HG02870 (cell line): ENCODE results near the gene GABRD.

Experiments used
- ATAC-seq: cut with Tn5 transposase; IDR thresholded peaks from one replicate; pipeline ENCODE4 v1.9.1; 2021; ENCODE audit warnings: mild to moderate bottlenecking, moderate library complexity; ENCODE audit not compliant: unreplicated experiment

Gene GABRD

DNA sequence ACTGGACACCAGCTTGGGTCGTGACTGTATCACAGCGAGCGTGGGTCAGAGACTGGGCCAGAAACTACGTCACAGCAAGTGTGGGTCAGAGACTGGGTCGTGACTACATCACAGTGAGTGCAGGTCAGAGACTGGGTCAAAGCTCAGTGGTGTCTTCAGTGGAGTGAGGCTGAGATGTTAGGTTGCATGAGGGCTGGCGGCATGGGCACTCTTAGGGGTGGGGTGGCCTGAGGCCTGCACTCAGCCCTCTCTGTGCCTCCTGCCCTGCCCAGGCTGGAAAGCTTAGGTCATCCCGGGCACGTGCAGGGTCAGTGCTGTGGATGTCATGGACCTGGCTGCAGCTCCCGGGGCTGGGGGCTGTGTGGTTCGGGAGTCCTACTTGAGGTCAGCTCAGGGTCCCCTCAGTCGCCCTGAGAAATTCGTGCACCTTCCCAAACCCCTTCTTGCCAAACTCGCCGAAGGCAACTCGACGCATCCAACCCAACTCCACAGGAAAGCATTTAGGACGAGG is 34.5 kb upstream of the GABRD start:
- ATAC-seq: no peak

DNA sequence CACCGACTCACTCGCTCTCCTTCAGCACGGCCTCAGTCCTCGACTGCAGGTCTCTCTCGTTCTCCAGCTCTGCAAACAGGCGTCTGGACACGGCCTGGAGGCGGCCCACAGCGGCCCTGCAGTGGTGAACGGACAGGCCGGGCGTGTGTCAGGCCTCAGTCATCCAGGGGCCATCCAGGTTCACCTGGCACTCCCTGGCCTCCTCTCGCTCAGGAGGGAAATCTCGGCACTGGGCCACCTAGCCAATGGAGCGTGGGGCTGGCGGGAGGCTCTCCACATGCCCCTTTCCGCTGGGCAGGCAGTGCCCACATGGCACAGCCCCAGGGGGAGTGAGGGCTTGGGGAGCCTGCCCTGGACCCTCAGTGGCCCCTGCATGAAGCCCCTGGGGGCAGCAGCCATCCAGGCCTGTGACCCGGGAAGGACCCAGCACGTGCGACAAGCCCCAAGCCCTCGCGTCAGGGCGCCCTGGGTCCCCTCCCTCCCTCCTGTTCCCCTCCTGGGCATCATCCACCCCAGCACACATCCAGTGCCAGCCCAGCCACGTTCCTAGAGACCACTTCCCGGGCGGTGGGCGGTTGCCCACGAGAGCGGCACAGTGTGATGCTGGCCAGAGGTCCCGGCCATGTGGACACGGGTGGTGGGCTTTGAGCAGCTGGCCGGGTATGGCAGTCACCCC is 33.6 kb upstream of the GABRD start:
- ATAC-seq: no peak

DNA sequence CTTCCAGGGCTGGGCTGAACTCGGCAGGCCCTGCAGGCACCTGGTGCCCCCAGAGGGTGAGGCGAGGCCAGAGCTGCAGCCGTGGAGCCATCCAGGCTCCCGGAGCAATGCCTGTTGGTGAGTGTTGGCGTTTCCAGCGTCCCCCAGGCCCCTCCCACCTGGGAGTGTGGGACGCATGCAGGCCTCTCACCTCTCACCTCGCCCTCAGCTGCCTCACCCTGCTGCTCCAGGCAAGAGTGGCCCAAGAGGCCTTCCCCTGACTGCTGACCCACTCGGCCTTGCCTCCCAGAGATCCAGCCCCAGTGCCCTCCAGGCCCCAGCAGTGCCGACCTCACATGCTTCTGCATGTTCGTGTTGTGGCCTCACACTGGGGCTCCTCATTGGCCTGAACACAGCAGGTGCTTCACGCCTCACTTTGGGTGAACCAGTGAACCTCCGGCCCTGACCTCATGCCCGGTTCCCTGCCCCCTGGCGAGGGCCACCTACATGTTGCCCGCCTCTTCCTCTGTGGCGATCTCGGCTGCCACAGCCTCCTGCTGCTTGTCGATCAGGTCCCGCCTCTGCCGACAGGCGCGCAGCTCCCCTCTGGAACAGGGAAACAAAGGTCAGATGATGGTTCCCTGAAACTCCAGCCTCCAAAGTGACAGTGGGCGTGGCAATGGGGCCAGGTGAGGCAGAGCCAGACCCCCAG is 32.5 kb upstream of the GABRD start:
- ATAC-seq: no peak

DNA sequence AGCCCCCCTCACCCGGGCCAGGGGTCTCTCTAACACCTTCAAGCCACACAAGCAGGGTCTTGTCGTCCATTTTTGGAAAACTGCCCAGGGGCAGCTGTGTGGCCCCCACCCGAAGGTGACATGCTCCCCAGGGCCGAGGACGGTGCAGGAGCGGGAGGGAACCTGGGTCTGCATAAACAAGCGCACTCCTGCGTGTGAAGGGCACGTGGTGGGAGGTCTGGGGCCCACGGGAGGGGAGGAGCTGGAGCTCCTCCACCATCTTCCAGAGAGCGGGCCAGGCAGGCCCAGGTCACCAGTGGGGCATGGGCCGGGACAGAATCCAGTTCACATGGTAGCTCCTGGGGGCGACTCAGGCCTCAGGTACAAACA is 32.0 kb upstream of the GABRD start:
- no peak for ATAC-seq

DNA sequence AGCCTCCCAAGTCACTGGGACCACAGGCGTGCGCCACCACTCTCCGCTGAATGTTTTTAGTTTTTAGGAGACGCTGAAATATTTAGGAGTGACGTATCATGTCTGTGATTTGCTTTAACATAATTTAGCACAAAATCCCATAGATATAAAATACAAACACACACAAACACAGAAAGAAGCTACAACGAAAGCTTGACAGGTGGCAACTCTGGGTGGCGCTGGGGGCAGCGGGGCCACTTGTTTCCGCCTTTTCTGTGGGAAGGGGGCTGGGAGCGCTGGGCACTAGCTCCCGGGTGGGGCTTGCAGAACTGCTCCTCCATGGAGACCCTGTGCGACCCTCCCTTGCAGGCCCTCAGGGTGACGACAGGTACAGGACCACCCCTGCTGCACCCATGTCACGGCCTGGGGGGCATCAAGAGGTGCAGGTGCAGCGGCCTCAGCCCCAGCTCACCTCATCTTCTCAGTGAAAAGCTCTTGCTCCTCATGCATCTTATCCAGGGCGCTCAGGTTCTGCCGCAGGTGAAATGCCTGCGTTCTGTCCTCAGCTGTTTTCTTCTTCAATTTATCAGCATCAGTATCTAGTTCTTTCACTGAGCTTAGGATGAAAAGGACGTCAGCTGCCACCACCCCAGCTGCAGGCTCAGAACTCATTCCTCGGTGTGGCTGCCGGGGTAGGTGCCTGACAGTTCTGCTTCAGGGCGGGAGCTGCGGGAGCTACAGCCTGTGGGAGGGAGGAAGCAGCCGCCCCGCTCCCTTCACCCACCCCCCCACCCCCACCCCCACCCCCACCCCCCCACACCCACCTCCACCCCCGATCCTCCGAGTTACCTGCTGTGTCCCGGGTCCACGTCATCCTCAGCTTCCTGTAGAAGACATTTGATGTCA is 30.8 kb upstream of the GABRD start:
- ATAC-seq: no peak

DNA sequence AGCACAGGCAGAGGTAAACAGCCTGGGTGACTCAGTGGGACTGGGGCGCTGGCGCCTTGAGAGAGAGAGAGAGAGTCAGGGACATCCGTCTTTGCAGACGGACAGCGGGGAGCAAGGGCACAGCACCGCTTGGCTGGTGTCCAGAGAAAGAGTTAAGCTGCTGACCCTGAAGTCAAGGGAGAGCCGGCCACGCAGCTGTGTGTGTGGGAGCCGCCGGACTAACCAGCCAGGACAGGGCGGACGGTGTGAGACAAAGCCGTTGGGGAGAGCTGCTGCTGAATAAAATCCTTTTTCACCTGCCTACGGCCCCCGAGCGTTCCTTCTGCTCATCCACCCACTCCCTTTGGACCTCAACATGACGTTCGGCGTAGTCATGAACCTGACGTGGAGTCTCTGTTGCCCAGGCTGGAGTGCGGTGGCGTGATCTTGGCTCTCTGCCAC is 30.0 kb upstream of the GABRD start:
- ATAC-seq: no peak

DNA sequence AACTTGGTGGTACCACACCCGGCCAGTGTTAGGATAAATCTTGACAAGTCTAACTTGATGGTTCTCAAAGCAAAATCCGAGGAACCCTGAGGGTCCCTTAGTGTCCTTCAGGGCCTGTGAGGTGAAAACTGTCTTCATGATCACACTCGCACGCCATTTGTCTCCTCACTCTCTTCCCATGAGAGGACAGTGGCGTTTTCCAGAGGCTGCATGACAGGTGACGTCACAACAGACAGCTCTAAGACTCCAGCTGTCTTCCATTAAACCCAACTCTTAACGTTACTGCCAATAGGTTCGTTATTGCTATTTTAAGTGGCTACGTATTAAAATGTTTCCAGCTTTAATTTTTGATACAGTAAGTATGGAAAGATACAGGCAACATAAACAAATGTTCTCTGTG is 29.4 kb upstream of the GABRD start:
- ATAC-seq: no peak

DNA sequence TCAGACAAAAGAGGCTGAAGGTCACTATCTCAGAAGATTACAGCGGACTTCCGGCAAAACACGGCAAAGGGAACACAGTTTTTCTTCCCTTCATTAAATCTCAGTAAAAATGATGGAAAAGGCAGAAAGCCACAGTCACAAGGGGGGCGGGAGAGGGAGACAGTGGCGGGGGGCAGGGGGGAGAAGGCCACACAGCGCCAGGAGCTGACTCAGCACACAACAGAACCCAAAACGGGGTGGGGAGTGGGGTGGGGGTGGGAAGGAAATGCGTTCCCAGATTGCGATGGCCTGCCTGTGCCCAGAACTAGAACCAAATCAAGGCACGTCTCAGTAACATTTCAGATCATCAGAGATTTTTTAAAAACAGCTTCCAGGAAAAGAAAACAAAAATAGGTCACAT is 28.9 kb upstream of the GABRD start:
- ATAC-seq: no peak

DNA sequence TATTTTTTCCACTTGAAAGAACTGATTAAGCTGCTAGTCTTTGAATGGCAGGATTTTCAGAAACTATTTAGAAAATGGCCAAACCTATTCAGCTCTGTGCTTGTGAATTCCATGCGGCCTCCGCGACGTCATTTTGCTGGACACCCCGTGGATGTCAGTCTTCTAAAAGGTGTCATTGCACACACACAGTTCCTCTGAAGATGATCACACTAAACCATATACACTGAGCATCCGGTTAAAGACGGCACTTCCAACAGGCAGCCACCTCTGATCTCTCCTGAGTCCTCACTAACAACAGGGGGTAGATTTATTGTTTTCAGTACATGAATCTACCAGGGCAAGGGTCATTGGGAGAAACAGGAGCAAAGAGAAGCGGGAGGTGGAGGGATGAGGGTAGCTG is 24.6 kb upstream of the GABRD start:
- ATAC-seq: no peak

DNA sequence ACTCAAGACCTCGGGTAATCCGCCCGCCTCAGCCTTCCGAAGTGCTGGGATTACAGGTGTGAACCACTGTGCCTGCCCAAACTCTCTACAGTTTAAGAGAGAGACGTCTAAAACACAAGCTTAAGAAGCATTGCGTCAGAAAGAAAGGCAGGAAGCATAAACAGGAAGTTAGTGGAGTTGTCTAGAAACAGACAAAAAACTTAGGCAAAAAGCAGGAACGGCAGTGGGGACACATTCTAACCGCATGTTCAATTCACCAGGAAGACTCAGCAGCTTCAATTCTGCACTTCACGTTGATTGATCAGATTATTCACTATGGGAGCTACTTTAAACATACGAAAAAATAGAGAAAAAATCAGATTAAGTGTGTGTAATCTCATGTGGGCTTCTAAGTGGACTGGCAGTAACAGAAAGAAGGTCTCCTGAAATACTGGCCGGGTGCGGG is 22.9 kb upstream of the GABRD start:
- no peak for ATAC-seq

DNA sequence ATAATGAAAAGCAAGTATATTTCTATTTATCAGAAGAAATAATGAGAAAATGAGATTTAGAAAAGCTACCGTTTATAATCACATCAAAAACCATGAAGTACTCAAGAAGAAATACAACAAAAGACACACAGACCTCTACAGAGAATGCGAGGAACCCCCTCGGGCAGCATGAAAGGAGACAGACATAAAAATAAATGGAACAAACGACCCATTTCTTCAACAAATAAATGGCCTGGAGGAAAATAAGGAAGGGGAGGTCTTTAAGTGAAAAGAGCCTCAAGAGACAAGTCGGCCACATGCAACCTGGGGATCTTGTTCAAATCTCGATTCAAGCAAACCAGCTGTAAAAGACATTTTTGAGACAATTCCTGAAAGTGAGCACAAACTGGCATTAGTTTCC is 21.6 kb upstream of the GABRD start:
- ATAC-seq: no peak

DNA sequence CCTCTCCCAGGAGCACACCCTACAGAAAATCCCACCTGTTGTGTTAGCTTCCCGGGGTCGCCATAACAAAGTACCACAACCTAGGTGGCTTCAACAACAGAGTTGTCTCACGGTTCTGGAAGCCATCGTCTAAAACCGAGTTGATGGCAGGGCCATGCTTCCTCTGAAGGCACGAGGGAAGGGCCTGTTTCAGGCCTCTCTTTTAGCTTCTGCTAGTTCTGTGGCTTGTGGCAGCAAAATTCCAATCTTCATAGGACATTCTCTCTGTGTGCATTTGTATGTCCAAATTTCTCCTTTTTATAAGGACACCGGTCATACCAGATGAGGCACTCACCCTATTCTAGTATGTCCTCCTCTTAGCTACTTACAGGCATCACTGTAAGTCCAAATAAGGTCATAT is 18.7 kb upstream of the GABRD start:
- ATAC-seq: no peak

DNA sequence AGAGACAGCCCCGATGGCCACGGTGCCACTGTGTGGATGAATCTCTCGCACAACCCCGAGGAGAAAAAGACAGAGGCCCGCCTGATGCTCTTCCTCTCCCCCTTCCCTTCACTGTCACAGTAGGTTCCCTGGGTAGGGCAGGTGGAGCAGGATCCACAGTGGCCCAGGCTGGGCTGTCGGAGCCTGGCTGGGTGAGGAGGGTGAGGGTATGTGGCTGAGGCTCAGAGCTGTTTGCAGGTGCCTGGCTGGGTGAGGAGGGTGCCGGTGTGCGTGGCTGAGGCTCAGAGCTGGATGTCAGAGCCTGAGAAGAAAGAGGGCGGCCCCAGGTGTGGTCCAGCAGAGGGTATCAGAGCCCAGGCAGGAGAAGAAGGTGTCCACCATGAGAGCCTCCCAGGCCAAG is 18.3 kb upstream of the GABRD start:
- ATAC-seq: no peak

DNA sequence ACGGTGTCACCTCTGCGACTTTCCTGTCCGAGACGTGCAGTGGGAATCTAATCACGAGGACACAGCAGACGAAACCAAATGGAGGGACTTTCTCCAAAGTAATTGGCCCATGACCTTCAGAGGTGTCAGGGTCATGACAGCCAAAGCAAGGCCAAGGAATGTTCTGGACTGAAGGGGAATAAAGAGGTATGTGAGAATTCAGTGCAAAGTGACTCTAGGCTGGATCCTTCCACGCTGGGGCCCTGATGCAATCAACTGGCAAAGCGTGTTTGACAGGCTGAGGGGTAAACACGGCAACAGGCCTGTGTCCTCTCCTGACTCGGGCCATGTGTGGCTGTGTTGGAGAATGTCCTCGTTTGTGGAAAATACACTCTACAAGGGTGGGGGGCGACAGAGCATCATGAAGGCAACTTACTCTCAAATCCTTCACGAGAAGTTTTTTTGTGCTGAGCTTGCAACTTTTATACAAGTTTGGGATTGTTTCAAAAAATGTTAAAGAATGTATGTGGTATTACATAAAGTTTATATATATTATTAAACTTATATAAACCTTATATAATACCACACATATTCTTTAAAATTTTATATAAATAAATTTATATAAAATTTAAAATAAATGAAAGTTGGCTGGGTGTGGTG is 17.3 kb upstream of the GABRD start:
- no peak for ATAC-seq

DNA sequence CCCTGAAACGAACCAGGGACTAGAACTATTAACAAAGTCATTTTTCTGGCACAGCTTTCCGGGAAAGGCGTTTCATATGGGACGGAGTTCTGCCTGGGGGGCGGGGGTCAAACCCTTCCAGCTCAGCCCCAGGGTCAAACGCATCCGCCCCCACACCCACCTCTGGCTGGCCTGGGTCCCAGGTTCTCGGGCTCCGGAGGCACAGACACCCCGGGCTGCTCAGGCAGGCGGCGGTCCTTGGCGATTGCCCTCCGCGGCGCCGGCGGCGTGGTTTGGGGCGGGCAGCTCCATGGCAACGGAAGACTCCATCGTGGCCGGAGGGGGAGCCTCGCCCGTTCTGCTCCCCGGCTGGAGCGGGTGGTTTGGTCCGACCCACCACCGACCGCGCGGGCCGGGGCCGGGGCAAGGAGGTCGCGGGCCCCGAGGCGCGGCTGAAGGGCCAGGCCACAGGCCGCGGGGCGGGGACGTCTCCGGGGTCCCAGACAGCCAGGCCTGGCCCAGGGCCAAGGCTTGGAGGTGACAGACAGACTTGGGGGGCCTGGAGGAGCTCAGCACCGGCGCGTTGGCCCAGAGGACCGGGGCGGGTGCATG is 15.5 kb upstream of the GABRD start, which contains the start of gene CFAP74:
Gene CFAP74, minus strand, starts transcription at position 246 of the 591 bp plus-strand sequence. CDS start 12,830 bp downstream, outside the sequence.
- no peak for ATAC-seq

DNA sequence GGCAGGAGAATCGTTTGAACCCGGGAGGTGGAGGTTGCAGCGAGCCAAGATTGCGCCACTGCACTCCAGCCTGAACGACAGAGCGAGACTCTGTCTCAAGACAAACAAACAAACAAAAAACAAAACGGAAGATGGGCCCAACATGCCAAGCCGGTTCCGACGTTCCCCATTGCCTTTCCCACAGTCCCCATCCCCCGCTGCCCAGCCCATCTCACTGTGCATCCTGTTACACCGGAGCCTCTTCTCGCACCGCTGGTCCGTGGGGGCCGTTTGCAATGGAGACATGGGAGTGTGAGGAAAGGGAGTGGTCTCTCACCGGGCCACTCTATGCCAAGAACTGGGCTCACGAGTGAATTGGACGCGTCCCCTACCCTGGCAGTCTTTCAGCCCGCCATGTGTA is 14.3 kb upstream of the GABRD start:
- no peak for ATAC-seq

DNA sequence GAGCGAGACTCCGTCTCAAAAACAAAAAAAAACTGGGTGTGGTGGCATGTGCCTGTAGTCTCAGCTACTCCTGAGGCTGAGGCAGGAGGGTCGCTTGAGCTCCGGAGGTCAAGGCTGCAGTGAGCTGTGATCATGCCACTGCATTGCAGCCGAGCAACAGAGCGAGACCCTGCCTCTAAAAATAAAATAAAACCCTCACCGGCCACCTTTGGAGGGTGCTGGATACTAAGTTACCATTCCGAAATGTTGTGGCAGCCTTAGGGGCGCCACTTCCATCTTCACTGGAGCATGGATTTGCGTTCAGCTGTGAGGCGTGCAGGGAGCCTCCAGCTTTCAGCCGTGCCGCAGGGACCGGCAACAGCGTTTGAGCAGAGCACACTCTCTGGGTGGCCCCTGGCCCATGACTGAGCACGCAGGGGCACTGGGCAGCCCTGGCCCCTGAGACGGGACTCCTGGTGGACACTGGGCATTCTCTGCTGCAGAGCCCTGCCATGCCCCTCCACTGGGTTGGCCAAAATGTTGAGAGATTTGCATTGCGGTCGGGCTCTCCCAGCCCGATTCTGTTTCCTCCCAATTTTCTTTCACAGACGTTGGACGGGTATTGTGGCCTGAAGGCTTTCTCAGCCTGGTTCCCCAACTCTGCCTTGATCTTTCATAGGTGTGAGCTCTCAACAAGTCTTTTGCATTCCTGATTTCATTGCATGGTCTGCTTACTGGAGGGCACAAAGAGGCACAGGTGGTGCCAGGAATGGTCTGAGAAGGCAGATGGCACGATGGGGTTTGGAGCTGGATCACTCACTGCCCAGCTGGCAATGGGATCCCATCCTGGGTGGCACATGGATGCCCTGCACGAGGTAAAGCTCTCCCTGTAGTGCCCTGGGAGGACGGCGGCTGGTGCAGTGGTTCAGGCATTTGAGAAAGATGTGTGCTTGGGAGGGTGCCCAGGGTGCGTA is 9.8 kb upstream of the GABRD start:
- no peak for ATAC-seq

DNA sequence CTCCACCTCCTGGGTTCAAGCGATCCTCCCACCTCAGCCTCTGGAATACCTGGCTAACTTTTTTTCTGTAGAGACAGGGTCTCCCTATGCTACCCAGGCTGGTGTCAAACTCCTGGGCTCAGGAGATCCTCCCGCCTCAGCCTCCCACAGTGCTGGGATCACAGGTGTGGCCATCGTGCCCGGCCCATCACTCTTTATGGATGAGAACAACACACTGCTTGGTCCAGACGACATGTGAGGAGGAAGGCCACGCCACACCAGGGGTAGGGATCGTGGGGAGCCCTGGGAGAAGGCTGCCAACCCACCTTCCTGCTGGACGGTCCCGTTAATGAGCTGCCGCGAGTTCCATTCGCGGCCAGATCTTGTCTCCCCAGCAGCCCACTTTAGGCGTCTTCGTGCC is 5.0 kb upstream of the GABRD start:
- ATAC-seq: no peak
